ENCODE results near the gene EIF3D. TPM values are rescaled to one million over a fixed set of nuclear protein-coding genes. Genes with fewer than 3 reads are reported as not detected.

Gene EIF3D
- total and polyA plus RNA-seq, 2 of the 8 experiments (the other 6 are each of a cell fraction or from before 2014, with no cell fraction given), result 195 to 408 TPM

- TF ChIP-seq RBBP5 (IDR thresholded peaks at IDR 0.05; ENCODE audit: borderline replicate concordance, low read depth, low read length) (no peak), SRF (IDR thresholded peaks at IDR 0.05; ENCODE audit: low read depth, low read length) (no peak), CHD2 (IDR thresholded peaks at IDR 0.05; ENCODE audit: low read length) (no peak), YY1 (IDR thresholded peaks at IDR 0.05; ENCODE audit: low read depth, low read length) (no peak), GABPA (IDR thresholded peaks at IDR 0.05; ENCODE audit: borderline replicate concordance, insufficient read depth, low read length) (no peak)
These were observed 25.1 kb upstream of the EIF3D start (continued) for GRCh38 chr22:36554098-36554497.
